H9 (cell line): Measurements from ENCODE around the gene ACP3. TPM values are rescaled to one million over a fixed set of nuclear protein-coding genes. Genes with fewer than 3 reads are reported as not detected.

Source experiments
- DNase-seq: peaks from one replicate; pipeline ENCODE4 v3.0.0-alpha.2; 2017
- H2AFZ ChIP-seq: one replicate; pipeline ENCODE4 v1.6.1; 2013; ENCODE audit warnings: mild to moderate bottlenecking, low read length, control low read depth, moderate library complexity
- H2AK5ac ChIP-seq: 2 replicates; pipeline ENCODE4 v1.6.1; 2013; ENCODE audit warnings: low read length, control low read depth, mixed read lengths; ENCODE audit not compliant: insufficient read length
- H2BK120ac ChIP-seq: one replicate; pipeline ENCODE4 v1.6.1; 2013; ENCODE audit warnings: low read depth, mild to moderate bottlenecking, low read length, control low read depth, inconsistent platforms; ENCODE audit not compliant: poor library complexity, severe bottlenecking
- H2BK12ac ChIP-seq: 2 replicates; pipeline ENCODE4 v1.6.1; 2013; ENCODE audit warnings: low read length, control low read depth, mixed read lengths, low read depth; ENCODE audit not compliant: insufficient read length
- H2BK15ac ChIP-seq: 2 replicates; pipeline ENCODE4 v1.6.1; 2013; ENCODE audit warnings: low read depth, low read length, control low read depth
- H2BK20ac ChIP-seq: one replicate; pipeline ENCODE4 v1.6.1; 2013; ENCODE audit warnings: low read depth, mild to moderate bottlenecking, low read length, control low read depth, inconsistent platforms; ENCODE audit not compliant: poor library complexity, severe bottlenecking
- H2BK5ac ChIP-seq: 2 replicates; pipeline ENCODE4 v1.6.1; 2013; ENCODE audit warnings: low read length, control low read depth, mixed read lengths; ENCODE audit not compliant: insufficient read length
- H3K14ac ChIP-seq: 2 replicates; pipeline ENCODE4 v1.6.1; 2013; ENCODE audit warnings: low read length, control low read depth; ENCODE audit not compliant: insufficient read depth
- H3K18ac ChIP-seq: 2 replicates; pipeline ENCODE4 v1.6.1; 2013; ENCODE audit warnings: low read depth, mild to moderate bottlenecking, mixed read lengths, low read length, control low read depth; ENCODE audit not compliant: insufficient read length
- H3K23ac ChIP-seq: 2 replicates; pipeline ENCODE4 v1.6.1; 2013; ENCODE audit warnings: low read length, control low read depth, mixed read lengths, low read depth; ENCODE audit not compliant: insufficient read length
- H3K23me2 ChIP-seq: 2 replicates; pipeline ENCODE4 v1.6.1; 2013; ENCODE audit warnings: low read depth, mild to moderate bottlenecking, mixed read lengths, low read length, control low read depth; ENCODE audit not compliant: insufficient read length, poor library complexity, severe bottlenecking
- H3K27ac ChIP-seq: 2 replicates; pipeline ENCODE4 v1.5.1; 2013; ENCODE audit warnings: low read length, control low read depth, mixed read lengths, low read depth; ENCODE audit not compliant: insufficient read length
- H3K27me3 ChIP-seq: 2 replicates; pipeline ENCODE4 v1.6.1; 2013; ENCODE audit warnings: low read length, control low read depth, inconsistent platforms; ENCODE audit not compliant: insufficient read depth
- H3K4ac ChIP-seq: 2 replicates; pipeline ENCODE4 v1.6.1; 2013; ENCODE audit warnings: low read depth, mild to moderate bottlenecking, control low read depth, inconsistent platforms, low read length, moderate library complexity
- H3K4me1 ChIP-seq: 2 replicates; pipeline ENCODE4 v1.6.1; 2013; ENCODE audit warnings: low read length, control low read depth, inconsistent platforms; ENCODE audit not compliant: insufficient read depth
- H3K4me2 ChIP-seq: 2 replicates; pipeline ENCODE4 v1.6.1; 2013; ENCODE audit warnings: low read length, control low read depth, mixed read lengths; ENCODE audit not compliant: insufficient read length, insufficient read depth
- H3K56ac ChIP-seq: 2 replicates; pipeline ENCODE4 v1.6.1; 2013; ENCODE audit warnings: low read depth, mild to moderate bottlenecking, mixed read lengths, low read length, control low read depth; ENCODE audit not compliant: insufficient read length
- H3K79me1 ChIP-seq: 2 replicates; pipeline ENCODE4 v1.6.1; 2013; ENCODE audit warnings: low read depth, mild to moderate bottlenecking, moderate library complexity, low read length, control low read depth, inconsistent platforms; ENCODE audit not compliant: insufficient read depth, poor library complexity, severe bottlenecking
- H3K79me2 ChIP-seq: 2 replicates; pipeline ENCODE4 v1.6.1; 2013; ENCODE audit warnings: low read length, control low read depth, inconsistent platforms; ENCODE audit not compliant: insufficient read depth
- H3K9ac ChIP-seq: 2 replicates; pipeline ENCODE4 v1.6.1; 2013; ENCODE audit warnings: low read length, control low read depth, mixed read lengths; ENCODE audit not compliant: insufficient read length; ENCODE audit errors: extremely low read depth
- H3K9me3 ChIP-seq: one replicate; pipeline ENCODE4 v1.6.1; 2013; ENCODE audit warnings: low read depth, low read length, inconsistent platforms; ENCODE audit not compliant: control insufficient read depth
- H3T11ph ChIP-seq: one replicate; pipeline ENCODE4 v1.6.1; 2013; ENCODE audit warnings: mild to moderate bottlenecking, low read length, control low read depth, inconsistent platforms
- H4K20me1 ChIP-seq: one replicate; pipeline ENCODE4 v1.6.1; 2013; ENCODE audit not compliant: control insufficient read depth, insufficient read length, insufficient read depth
- H4K5ac ChIP-seq: 2 replicates; pipeline ENCODE4 v1.6.1; 2013; ENCODE audit warnings: low read depth, mild to moderate bottlenecking, mixed read lengths, low read length, control low read depth; ENCODE audit not compliant: insufficient read length
- H4K8ac ChIP-seq: replicated peaks from 2 replicates; pipeline ENCODE4 v1.6.1; 2013; ENCODE audit warnings: low read length, control low read depth, mixed read lengths, low read depth; ENCODE audit not compliant: insufficient read length
- H4K91ac ChIP-seq: 2 replicates; pipeline ENCODE4 v1.6.1; 2013; ENCODE audit warnings: low read depth, mild to moderate bottlenecking, moderate library complexity, mixed read lengths, low read length, control low read depth; ENCODE audit not compliant: insufficient read length
- H3K27ac Mint-ChIP-seq, 3 experiments: 2 replicates in 2 of 3; 3 replicates in 1 of 3; pipeline ENCODE4 v1.8.0; 2020 to 2021; ENCODE audit warnings: mixed read lengths in 3 of 3, mild to moderate bottlenecking in 1 of 3, moderate library complexity in 1 of 3
- H3K27me3 Mint-ChIP-seq: 2 replicates; pipeline ENCODE4 v1.8.0; 2021; ENCODE audit warnings: low read depth, mild to moderate bottlenecking, moderate library complexity, mixed read lengths
- H3K36me3 Mint-ChIP-seq, 3 experiments: 2 replicates in 2 of 3; 3 replicates in 1 of 3; pipeline ENCODE4 v1.8.0; 2020 to 2021; ENCODE audit warnings: low read depth in 3 of 3, mixed read lengths in 3 of 3; ENCODE audit not compliant: insufficient read depth in 1 of 3
- H3K4me1 Mint-ChIP-seq, 2 experiments: 2 replicates each; pipeline ENCODE4 v1.8.0; 2020; ENCODE audit warnings: mixed read lengths in 2 of 2
- H3K4me3 Mint-ChIP-seq, 2 experiments: 2 replicates in 1 of 2; 3 replicates in 1 of 2; pipeline ENCODE4 v1.8.0; 2020 to 2021; ENCODE audit warnings: mild to moderate bottlenecking in 2 of 2, mixed read lengths in 2 of 2, moderate library complexity in 1 of 2
- H3K9me3 Mint-ChIP-seq, 2 experiments: 2 replicates in 1 of 2; 3 replicates in 1 of 2; pipeline ENCODE4 v1.8.0; 2020; ENCODE audit warnings: mild to moderate bottlenecking in 2 of 2, mixed read lengths in 2 of 2, moderate library complexity in 1 of 2
- CTCF ChIP-seq: fragments of 200-600 bp; sonication (generic); conservative IDR thresholded peaks from 3 replicates; pipeline ENCODE4 v1.8.0; 2021; ENCODE audit warnings: antibody characterized with exemption, mild to moderate bottlenecking
- WGBS: extraction: QIAGEN DNeasy Blood & Tissue Kit; methylation state at CpG from one replicate; pipeline ENCODE4 v1.1.7; 2013; ENCODE audit warnings: missing lambda C conversion rate, low lambda C conversion rate, mixed read lengths; ENCODE audit not compliant: insufficient read length; ENCODE audit errors: extremely low coverage; 5-methylcytosine and 5-hydroxymethylcytosine counted together
- total RNA-seq: library from RNA; stranded (reverse); gene quantifications from 2 replicates; pipeline ENCODE4 v1.2.1, GENCODE V29; 2021

ACP3 gene
- total RNA-seq, 1 experiment from 2014 or later = 0.17 TPM

- no peaks in the 10 kb centered on the region for H3K9me3 Mint-ChIP-seq
- Histone ChIP-seq H2AFZ (no peak overlapping the region), H3T11ph (no peak overlapping the region), H3K79me2 (no peaks in the 10 kb centered on the region), H2BK120ac (no peak overlapping the region), H3K23ac (no peak overlapping the region), H3K56ac (no peak overlapping the region), H2BK5ac (no peak overlapping the region), H3K27me3 (no peaks in the 10 kb centered on the region), H3K4me2 (no peak overlapping the region), H3K4ac (no peak overlapping the region), H3K23me2 (no peaks in the 10 kb centered on the region), H3K14ac (no peak overlapping the region), H3K9ac (no peak overlapping the region), H4K5ac (no peak overlapping the region), H3K18ac (no peak overlapping the region), H4K91ac (no peak overlapping the region), H4K8ac (no peak overlapping the region), H3K9me3 (no peaks in the 10 kb centered on the region), H2BK15ac (no peak overlapping the region), H4K20me1 (no peaks in the 10 kb centered on the region), H3K79me1 (no peaks in the 10 kb centered on the region), H2BK12ac (no peak overlapping the region), H3K4me1 (no peaks in the 10 kb centered on the region), H2AK5ac (no peak overlapping the region), H3K27ac (no peak overlapping the region), H2BK20ac (no peak overlapping the region)
- H3K27me3 Mint-ChIP-seq = no peaks in the 10 kb centered on the region
- H3K27ac Mint-ChIP-seq = no peak overlapping the region
- no peaks in the 10 kb centered on the region for H3K36me3 Mint-ChIP-seq
- peaks cover 8 to 11% of the 10 kb centered on the region in 2 experiments for H3K4me1 Mint-ChIP-seq
- WGBS = no CpG with 5 or more reads among the region's 5 CpGs
- no peak overlapping the region for H3K4me3 Mint-ChIP-seq
- DNase-seq = no peak
- TF ChIP-seq CTCF = no peak
Observed at GRCh38 chr3:132356568-132356967, 39.4 kb downstream of the ACP3 start.
